IPS-NIHi11 (cell line): ENCODE measurements around the gene ADCK1.
"Not testable (repeated sequence)": the region's sequence is repeated elsewhere in the genome, so short reads cannot be mapped to it uniquely, and the experiment has no call there.

Source experiments
- DNase-seq: peaks from one replicate; pipeline ENCODE4 v3.0.0; 2012; ENCODE audit warnings: mixed read lengths, low spot score

Gene ADCK1

GRCh38 chr14:77866932-77867331, 67.0 kb downstream of the ADCK1 start:
- DNase-seq, result no peak

GRCh38 chr14:77867476-77867875, 67.6 kb downstream of the ADCK1 start:
- DNase-seq, result no peak

- DNase-seq, result no peak
These were observed 68.8 kb downstream of the ADCK1 start for GRCh38 chr14:77868552-77869285.

DNA sequence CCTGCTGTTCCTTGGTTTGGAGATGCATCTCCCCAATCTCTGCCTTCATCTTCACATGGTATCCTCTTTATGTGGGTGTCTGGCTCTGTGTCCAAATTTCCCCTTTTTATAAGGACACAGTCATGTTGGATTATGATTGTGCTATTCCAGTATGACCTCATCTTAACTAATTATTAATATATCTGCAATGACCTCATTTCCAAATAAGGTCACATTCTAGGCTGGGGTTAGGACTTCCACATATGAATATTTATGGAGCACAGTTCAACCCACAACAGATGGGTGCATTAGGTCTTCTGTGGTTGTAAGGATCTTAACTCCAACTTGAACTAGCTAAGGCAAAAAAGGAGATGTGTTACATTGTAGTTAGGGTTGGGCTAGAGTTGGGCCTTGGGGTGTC, 69.4 kb downstream of the ADCK1 start:
- no peak for DNase-seq

GRCh38 chr14:77870646-77871045, 70.7 kb downstream of the ADCK1 start:
- no peak for DNase-seq

DNA sequence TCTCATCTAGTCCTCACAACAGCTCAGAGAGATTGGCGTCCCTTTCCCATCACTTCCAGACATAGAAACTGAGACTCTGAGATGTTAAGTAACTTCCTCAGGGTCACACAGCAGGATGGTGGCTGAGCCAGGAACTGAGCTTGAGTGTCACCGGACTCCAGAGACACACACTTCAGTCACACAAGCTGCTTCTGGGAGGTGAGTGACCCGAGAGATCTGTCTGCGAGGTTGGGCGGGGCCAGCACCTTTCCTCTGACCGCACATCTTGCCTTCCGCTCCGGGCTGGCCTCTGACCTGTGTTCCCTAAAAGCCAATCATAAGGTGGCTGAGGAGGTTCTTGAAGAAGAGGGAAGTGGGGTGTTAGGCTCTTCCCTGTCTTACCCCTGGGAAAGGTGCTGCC, 72.2 kb downstream of the ADCK1 start:
- DNase-seq, result no peak

GRCh38 chr14:77872983-77873382, 73.1 kb downstream of the ADCK1 start:
- no peak for DNase-seq

DNA sequence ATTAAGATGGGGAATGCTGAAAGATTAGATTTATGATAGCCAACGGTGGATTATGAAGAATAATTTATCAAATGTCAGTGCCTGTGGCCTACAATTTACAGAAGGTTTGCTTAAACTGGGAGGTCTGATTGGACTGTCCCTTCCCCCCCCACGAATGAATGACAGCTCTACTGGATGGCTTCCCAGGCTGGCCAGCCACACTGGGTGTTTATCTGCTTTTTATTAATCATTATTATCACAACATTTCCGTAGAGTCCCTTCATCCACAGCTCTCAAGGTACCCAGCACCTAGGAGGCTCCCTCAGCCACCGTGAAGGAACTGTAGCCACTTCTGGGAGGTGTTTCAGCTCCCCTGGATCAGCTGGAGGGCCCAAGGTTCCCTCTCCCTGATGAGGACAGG, 78.9 kb downstream of the ADCK1 start:
- DNase-seq, result no peak

DNA sequence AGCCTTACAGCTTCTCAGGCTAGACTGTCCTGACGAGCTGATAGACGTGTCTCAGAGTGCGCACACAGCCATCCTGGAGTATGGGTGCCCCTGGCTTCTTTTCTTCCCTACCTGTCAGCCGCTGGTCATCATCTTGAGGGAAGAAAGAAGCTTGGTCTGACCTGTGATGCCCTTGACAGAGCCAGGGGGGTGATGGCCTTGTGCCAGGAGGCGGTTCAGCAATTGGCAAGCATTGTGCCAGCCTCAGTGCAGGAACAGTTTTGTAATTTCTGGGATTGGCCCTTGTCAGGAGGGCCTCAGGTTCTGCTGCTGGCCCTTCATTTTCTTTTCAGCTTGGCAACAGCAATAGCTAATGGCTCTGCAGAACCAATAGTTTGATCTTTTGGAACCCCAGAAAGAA, 80.1 kb downstream of the ADCK1 start:
- no peak for DNase-seq

- DNase-seq, result no peak
These were observed 82.2 kb downstream of the ADCK1 start for GRCh38 chr14:77882098-77882497.

DNA sequence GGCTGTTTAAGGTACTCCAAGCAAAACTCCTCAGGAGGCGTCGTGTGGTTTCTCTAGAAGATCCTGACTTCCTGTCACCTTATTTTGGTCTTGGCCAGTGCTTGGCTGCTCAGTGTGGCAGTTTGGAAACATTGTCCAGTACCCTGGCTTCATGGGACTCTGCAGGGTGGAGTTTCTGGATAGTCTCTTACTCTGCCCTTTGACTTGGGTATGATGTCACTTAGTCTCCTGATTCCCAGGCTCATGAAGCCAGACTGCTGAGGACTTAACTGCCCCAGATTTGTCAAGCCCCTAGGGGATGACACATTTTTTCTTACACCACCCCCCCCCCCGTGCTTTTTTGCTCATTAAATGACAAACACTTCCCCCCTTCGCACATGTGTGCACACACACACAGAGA, 82.7 kb downstream of the ADCK1 start:
- DNase-seq, result no peak

- DNase-seq, result no peak
These were observed 83.4 kb downstream of the ADCK1 start for GRCh38 chr14:77883131-77883846.

DNA sequence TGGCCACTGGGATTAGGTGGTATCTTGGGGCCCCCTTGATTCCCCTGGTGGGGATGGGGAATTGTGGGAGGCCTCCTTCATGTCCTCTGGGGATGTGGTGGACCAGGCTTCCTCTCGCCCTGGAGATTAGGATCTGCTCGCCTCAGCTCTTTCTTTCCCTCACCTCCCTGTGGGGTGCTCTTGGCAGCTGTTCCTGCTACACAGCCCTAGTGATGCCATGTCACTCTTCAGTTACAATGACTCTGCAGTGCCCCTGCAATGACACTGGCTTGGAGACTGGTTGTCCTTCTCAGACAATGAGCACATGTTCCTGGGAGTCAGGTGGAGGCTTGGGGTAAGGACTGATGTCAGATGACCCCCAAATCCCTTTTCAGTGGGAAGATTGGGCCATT, 83.9 kb downstream of the ADCK1 start:
- DNase-seq, result no peak

- no peak for DNase-seq
These were observed 85.5 kb downstream of the ADCK1 start for GRCh38 chr14:77885367-77885766.

DNA sequence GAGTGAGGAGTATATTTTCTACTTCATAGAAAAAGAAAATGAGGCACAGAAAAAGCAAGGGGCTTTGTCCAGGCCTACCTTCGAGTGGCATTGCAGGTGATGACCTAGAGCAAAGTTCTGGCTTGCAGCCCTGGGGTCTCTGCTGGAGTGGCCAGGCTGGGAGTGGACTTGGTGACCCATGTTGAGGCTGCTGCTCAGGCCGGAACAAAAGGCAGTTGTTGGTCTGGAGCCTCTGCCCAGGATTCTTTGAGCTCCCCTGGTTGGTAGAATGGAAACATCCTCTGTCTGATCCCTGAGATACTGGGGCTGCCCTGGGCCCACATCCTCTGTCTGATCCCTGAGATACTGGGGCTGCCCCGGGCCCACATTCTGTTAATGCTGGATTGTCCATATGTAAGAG, 86.1 kb downstream of the ADCK1 start:
- no peak for DNase-seq

- not testable (repeated sequence) for DNase-seq
These were observed 89.0 kb downstream of the ADCK1 start for GRCh38 chr14:77888903-77889302.

GRCh38 chr14:77889971-77890442, 90.1 kb downstream of the ADCK1 start:
- no peak for DNase-seq

DNA sequence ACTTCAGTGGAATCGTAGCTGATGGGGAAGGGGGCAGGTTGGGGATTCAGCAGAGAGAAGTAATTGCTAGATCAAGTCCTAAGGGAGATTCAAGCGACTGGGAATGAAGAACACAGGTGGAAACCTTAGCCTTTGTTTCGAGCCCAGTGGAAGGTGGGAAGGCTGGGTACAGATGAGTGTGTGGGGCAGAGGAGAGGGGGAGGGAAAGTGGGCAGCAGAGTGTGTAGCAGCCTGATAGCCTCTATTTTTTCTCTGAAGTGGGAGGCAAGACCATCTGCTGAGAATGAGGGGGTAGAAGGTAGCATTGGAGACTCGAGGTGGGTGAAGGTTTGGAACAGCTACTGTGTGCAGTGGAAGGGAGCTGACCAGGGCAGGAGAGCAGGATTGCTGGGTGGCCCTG, 91.0 kb downstream of the ADCK1 start:
- DNase-seq, result no peak

GRCh38 chr14:77892381-77892871, 92.5 kb downstream of the ADCK1 start:
- DNase-seq, result no peak

DNA sequence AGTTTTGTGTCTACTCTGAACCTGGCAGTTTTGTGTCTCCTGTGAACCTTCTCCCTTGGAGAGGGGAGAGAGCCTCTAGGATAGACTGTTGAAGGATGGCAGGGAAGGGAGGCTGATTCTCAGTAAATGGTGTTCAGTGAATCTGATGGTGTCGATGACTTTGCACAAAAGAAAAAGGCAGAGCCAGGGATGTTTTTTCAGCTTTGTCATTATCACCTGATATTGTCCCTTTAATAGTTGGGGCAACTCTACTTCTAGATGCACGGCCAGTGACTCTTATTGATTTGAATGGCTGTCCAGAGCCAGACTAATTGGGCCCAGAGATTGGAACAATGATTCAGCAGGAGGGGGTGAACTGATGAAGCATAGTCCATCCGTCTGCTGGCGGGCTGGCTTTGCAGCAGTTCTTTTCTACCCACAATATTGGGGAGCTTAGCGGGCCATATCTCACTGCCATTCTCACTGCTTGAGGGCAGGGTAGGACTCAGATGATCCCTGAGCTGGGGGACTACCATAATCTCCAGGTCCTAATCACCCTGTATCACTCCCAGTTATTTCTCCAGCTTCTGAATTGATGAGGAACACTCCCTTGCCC, 93.1 kb downstream of the ADCK1 start:
- DNase-seq, result no peak

DNA sequence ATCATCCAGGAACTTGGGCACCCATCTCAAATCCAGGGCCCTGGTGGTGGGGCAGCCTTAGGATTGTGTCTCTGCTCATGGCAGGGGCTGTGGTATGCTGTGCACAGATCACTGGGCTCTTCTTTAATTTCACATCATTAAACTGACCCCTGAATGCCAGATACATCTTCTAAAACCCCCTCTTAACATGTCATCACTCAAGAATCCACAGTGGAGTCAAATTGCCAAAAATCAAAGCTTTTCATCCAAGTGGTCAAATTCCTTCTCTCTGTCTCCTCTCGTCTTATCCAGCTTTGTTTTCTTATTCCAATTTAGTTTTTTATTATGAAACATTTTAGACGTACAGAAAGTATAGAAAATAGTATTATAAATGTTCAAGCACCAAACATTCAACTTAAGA, 97.5 kb downstream of the ADCK1 start:
- no peak for DNase-seq

DNA sequence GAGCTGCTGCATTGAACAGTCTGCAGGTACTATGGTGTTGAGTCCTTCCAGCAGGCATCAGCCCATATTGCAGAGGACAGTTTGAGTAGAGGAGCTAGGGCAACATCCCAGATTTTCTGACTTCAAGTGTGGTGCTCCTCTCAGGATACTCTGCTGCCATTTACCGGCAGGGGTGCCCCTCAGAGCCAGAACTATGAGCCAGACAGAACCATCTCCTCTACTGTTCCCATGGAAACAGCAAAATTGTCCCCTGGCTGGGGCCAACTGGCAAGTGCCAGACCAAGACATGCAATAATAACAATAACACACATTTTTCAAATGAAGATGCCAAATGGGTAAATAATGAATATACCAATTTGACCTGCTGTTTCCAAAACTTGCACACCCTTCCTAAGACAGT, 102.9 kb downstream of the ADCK1 start:
- no peak for DNase-seq

DNA sequence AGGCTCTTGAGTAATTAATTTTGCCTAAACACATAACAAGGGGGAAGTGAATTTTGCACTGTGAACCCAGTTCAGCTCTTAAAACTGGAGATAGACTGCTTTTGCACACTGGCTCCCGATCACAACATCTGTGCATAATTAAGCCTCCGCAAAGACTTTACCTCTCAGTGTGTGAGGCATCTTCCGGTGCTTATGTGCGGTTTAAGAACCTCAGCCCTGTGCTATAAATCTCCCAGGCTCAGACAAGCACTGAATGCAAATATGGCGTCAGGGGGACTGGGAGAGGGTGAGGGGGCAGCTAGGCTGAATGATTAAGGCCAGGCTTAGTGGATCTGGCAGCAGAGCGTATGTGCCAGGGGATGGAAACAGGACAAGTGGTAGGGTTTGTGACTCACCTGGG, 103.3 kb downstream of the ADCK1 start:
- DNase-seq, result no peak
